K562 (cell line): Measurements from ENCODE around the gene TP63. TPM values are rescaled to one million over a fixed set of nuclear protein-coding genes. Genes with fewer than 3 reads are reported as not detected.

Experiments used
- ATAC-seq: fragments of 200-7000 bp; cut with Tn5 transposase; 3 replicates; pipeline ENCODE4 v1.9.1; 2020; ENCODE audit warnings: moderate library complexity
- BruUV-seq: library from RNA; stranded (reverse); fragments of 400-500 nt; replicated peaks from 2 replicates; lab custom pipeline; 2021; lab: Mats Ljungman, UMichigan
- CTCF ChIA-PET: fragments of 300-600 bp; formaldehyde crosslinking; extraction: SDS; loops from one replicate; lab custom pipeline; 2021; ENCODE audit warnings: low intra/inter-chr PET ratio; lab: Yijun Ruan, JAX
- POLR2A ChIA-PET: fragments of 300-600, 350-650 bp; sonication (Branson Sonifier 250); formaldehyde crosslinking; extraction: SDS; loops from one replicate; lab custom pipeline; 2021; ENCODE audit warnings: antibody characterized with exemption, inconsistent platforms; lab: Yijun Ruan, JAX
- DNase-seq, 4 experiments: peaks; one replicate each; pipeline versions ENCODE4 v3.0.0 to v3.0.0-alpha.2; 2011 to 2018; ENCODE audit warnings: low spot score in 3 of 4, mixed read lengths in 3 of 4; ENCODE audit errors: extremely low read depth in 1 of 4
- FAIRE-seq: peaks from 2 replicates; lab custom pipeline; 2011; peaks lifted over from hg19 to GRCh38; lab: Jason Lieb, UNC
- H2AFZ ChIP-seq: 2 replicates; pipeline ENCODE4 v1.6.0; 2011; ENCODE audit warnings: low read depth, low read length, control low read depth, inconsistent platforms
- H3K27ac ChIP-seq: fragments of 200-600 bp; 3 replicates; pipeline ENCODE4 v1.8.0; 2011; ENCODE audit warnings: low read depth, mild to moderate bottlenecking, control low read depth, inconsistent platforms, low read length, moderate library complexity, mixed read lengths; ENCODE audit errors: extremely low read depth
- H3K27me3 ChIP-seq, 2 experiments: fragments of 300-600 bp in 1 of 2; 2 replicates in 1 of 2; 3 replicates in 1 of 2; pipeline versions ENCODE4 v1.6.0 to v1.8.0; 2011; ENCODE audit warnings: inconsistent platforms in 2 of 2, low read length in 2 of 2, mild to moderate bottlenecking in 1 of 2, mixed read lengths in 1 of 2, moderate library complexity in 1 of 2; ENCODE audit not compliant: control insufficient read depth in 2 of 2, insufficient read depth in 2 of 2
- H3K36me3 ChIP-seq: fragments of 300-600 bp; 3 replicates; pipeline ENCODE4 v1.8.0; 2011; ENCODE audit warnings: mild to moderate bottlenecking, low read length, inconsistent platforms; ENCODE audit not compliant: control insufficient read depth, insufficient read depth
- H3K4me1 ChIP-seq, 2 experiments: fragments of 200-600 bp in 1 of 2; replicated peaks in 1 of 2; 2 replicates in 1 of 2; 3 replicates in 1 of 2; pipeline versions ENCODE4 v1.5.1 to v1.8.0; 2011; ENCODE audit warnings: inconsistent platforms in 2 of 2, low read length in 2 of 2, mild to moderate bottlenecking in 1 of 2, mixed read lengths in 1 of 2, moderate library complexity in 1 of 2; ENCODE audit not compliant: control insufficient read depth in 2 of 2, insufficient read depth in 2 of 2
- H3K4me2 ChIP-seq: 2 replicates; pipeline ENCODE4 v1.6.1; 2011; ENCODE audit warnings: low read length, control low read depth, inconsistent platforms, mixed read lengths; ENCODE audit not compliant: insufficient read depth
- H3K4me3 ChIP-seq: fragments of 200-600 bp; sonication (generic), shearing (Covaris generic); 2 replicates; pipeline ENCODE4 v1.5.1; 2016; ENCODE audit warnings: control low read depth, inconsistent platforms
- H3K79me2 ChIP-seq: fragments of 200-600 bp; 3 replicates; pipeline ENCODE4 v1.8.0; 2011; ENCODE audit warnings: low read length, inconsistent platforms; ENCODE audit not compliant: control insufficient read depth, insufficient read depth
- H3K9ac ChIP-seq, 2 experiments: 2 replicates each; pipeline versions ENCODE4 v1.6.0 to v1.6.1; 2011; ENCODE audit warnings: low read depth in 2 of 2, low read length in 2 of 2, control low read depth in 1 of 2, inconsistent platforms in 1 of 2, mild to moderate bottlenecking in 1 of 2, mixed read lengths in 1 of 2; ENCODE audit not compliant: insufficient read depth in 1 of 2
- H3K9me1 ChIP-seq: one replicate; pipeline ENCODE4 v1.6.0; 2011; ENCODE audit warnings: inconsistent platforms, mild to moderate bottlenecking, low read length, moderate library complexity; ENCODE audit not compliant: control insufficient read depth, insufficient read depth
- H3K9me3 ChIP-seq: replicated peaks from 2 replicates; pipeline ENCODE4 v1.5.1; 2011; ENCODE audit warnings: low read depth, low read length, inconsistent platforms; ENCODE audit not compliant: control insufficient read depth, insufficient read depth
- H4K20me1 ChIP-seq: replicated peaks from 2 replicates; pipeline ENCODE4 v1.6.1; 2011; ENCODE audit warnings: low read length, inconsistent platforms, mixed read lengths; ENCODE audit not compliant: control insufficient read depth, insufficient read depth
- CREB1 ChIP-seq, 2 experiments: sonication (generic) in 1 of 2; formaldehyde crosslinking in 1 of 2; IDR thresholded peaks; 2 replicates each; pipeline versions ENCODE4 v1.6.1 to v1.8.0; 2012 to 2022; ENCODE audit warnings: inconsistent platforms in 1 of 2, mild to moderate bottlenecking in 1 of 2, missing genetic modification reagents in 1 of 2, moderate library complexity in 1 of 2
- FOXJ3 ChIP-seq: sonication (generic); formaldehyde crosslinking; IDR thresholded peaks from 2 replicates; pipeline ENCODE4 v1.4.0; 2020; ENCODE audit warnings: mild to moderate bottlenecking, missing genetic modification reagents
- HDAC2 ChIP-seq: fragments of 450-650 bp; IDR thresholded peaks from 2 replicates; pipeline ENCODE4 v1.6.1; 2016; ENCODE audit warnings: mild to moderate bottlenecking
- HDAC3 ChIP-seq: fragments of 450-650 bp; IDR thresholded peaks from 2 replicates; pipeline ENCODE4 v1.6.1; 2018; ENCODE audit warnings: borderline replicate concordance, mild to moderate bottlenecking, moderate library complexity; ENCODE audit not compliant: partially characterized antibody
- KHSRP ChIP-seq: fragments of 450-650 bp; IDR thresholded peaks from 2 replicates; pipeline ENCODE4 v1.6.1; 2017
- MYC ChIP-seq, 2 experiments: fragments of 250-450 bp in 1 of 2; sonication (Bioruptor Pico) in 1 of 2; IDR thresholded peaks; 2 replicates each; pipeline versions ENCODE4 v1.5.1 to v1.6.1; 2012 to 2021; ENCODE audit warnings: low read depth in 2 of 2, borderline replicate concordance in 1 of 2, improper control_type of control experiment in 1 of 2, low read length in 1 of 2, mild to moderate bottlenecking in 1 of 2, moderate library complexity in 1 of 2
- PHF20 ChIP-seq: fragments of 450-650 bp; IDR thresholded peaks from 2 replicates; pipeline ENCODE4 v1.6.1; 2018; ENCODE audit not compliant: partially characterized antibody
- SMAD1 ChIP-seq: fragments of 150-350 bp; IDR thresholded peaks from 2 replicates; pipeline ENCODE4 v1.6.1; 2014; ENCODE audit warnings: low read length, low read depth; ENCODE audit not compliant: partially characterized antibody
- ZC3H11A ChIP-seq: IDR thresholded peaks from 2 replicates; pipeline ENCODE4 v1.6.1; 2012; ENCODE audit warnings: low read depth, low read length, improper control_type of control experiment
- ZC3H4 ChIP-seq: sonication (generic); formaldehyde crosslinking; IDR thresholded peaks from 2 replicates; pipeline ENCODE4 v1.9.0; 2021; ENCODE audit warnings: missing genetic modification reagents, borderline replicate concordance
- ZFP91 ChIP-seq: sonication (generic); formaldehyde crosslinking; IDR thresholded peaks from 2 replicates; pipeline ENCODE4 v1.8.0; 2022; ENCODE audit warnings: mild to moderate bottlenecking, missing genetic modification reagents
- ZKSCAN8 ChIP-seq: fragments of 200-800 bp; sonication (Bioruptor generic); IDR thresholded peaks from 2 replicates; pipeline ENCODE4 v1.6.1; 2016; ENCODE audit warnings: missing genetic modification characterization, missing compliant biosample characterization
- ZNF589 ChIP-seq: fragments of 200-800 bp; sonication (Bioruptor generic); IDR thresholded peaks from 2 replicates; pipeline ENCODE4 v1.6.1; 2016; ENCODE audit warnings: low read depth, missing genetic modification characterization, missing compliant biosample characterization
- WGBS: fragments of 100-300 bp; shearing (Covaris generic); methylation state at CpG from one replicate; pipeline ENCODE4 v1.1.6; 2016; ENCODE audit warnings: low coverage, mixed read lengths; ENCODE audit not compliant: insufficient coverage; ENCODE audit errors: missing lambda C conversion rate; 5-methylcytosine and 5-hydroxymethylcytosine counted together
- in situ Hi-C: fragments of 300-500 bp; cut with MboI; formaldehyde crosslinking; loops from 4 replicates; pipeline ENCODE4 v1.15.0; 2018; ENCODE audit warnings: inconsistent platforms, mixed read lengths
- intact Hi-C: fragments of 100-400 bp; cut with micrococcal nuclease; formaldehyde crosslinking; loops from 2 replicates; pipeline ENCODE4 v1.14.2; 2022
- polyA plus RNA-seq, 8 experiments: library from polyadenylated mRNA; depleted of rRNA in 4 of 8; stranded (reverse) in 5 of 8; unstranded in 3 of 8; fragments of >200 nt; fragmentation: Nextera tagmentation in 2 of 8; fragmentation: Illumina TruSeq in 1 of 8; extraction: Ambion mirVana in 2 of 8; extraction: Trizol in 1 of 8; gene quantifications; 2 replicates each; pipeline versions ENCODE4 v1.2.1 to v1.2.3, GENCODE V29; 2011 to 2014; ENCODE audit warnings: inconsistent platforms in 1 of 8, missing spikeins in 1 of 8
- total RNA-seq, 7 experiments: library from RNA; depleted of rRNA in 6 of 7; stranded (reverse); fragments of >200 nt in 6 of 7; fragmentation: Illumina TruSeq in 2 of 7; extraction: Trizol in 2 of 7; gene quantifications; 2 replicates each; pipeline versions ENCODE4 v1.2.1 to v1.2.3, GENCODE V29; 2011 to 2021; ENCODE audit warnings: low replicate concordance in 1 of 7
- TF ChIP-seq, protein P1 (sequence below): fragments of 250-450 bp; sonication (Bioruptor Pico); IDR thresholded peaks from 2 replicates; pipeline ENCODE4 v1.9.0; 2021; ENCODE audit warnings: mild to moderate bottlenecking, inconsistent platforms
- TF ChIP-seq, protein P2 (sequence below): IDR thresholded peaks from 2 replicates; pipeline ENCODE4 v1.6.1; 2012; ENCODE audit warnings: low read depth, low read length, improper control_type of control experiment, borderline replicate concordance

The TP63 gene
- total and polyA plus RNA-seq, 9 of the 15 experiments (the other 6 are each of a cell fraction or from before 2014, with no cell fraction given), result 0.32 to 1.4 (median 0.50) TPM

GRCh38 chr3:189597918-189598317 is 33.3 kb upstream of the TP63 start (continued):
- TF ChIP-seq, protein P1, sequence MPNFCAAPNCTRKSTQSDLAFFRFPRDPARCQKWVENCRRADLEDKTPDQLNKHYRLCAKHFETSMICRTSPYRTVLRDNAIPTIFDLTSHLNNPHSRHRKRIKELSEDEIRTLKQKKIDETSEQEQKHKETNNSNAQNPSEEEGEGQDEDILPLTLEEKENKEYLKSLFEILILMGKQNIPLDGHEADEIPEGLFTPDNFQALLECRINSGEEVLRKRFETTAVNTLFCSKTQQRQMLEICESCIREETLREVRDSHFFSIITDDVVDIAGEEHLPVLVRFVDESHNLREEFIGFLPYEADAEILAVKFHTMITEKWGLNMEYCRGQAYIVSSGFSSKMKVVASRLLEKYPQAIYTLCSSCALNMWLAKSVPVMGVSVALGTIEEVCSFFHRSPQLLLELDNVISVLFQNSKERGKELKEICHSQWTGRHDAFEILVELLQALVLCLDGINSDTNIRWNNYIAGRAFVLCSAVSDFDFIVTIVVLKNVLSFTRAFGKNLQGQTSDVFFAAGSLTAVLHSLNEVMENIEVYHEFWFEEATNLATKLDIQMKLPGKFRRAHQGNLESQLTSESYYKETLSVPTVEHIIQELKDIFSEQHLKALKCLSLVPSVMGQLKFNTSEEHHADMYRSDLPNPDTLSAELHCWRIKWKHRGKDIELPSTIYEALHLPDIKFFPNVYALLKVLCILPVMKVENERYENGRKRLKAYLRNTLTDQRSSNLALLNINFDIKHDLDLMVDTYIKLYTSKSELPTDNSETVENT (CRISPR knock-in tag), result no peak
- no peak for TF ChIP-seq FOXJ3 (CRISPR knock-in tag)
- TF ChIP-seq KHSRP, result no peak
- TF ChIP-seq ZKSCAN8 (CRISPR knock-in tag), result no peak

GRCh38 chr3:189598530-189599225 is 32.5 kb upstream of the TP63 start:
- no peak; the same call in 2 of the 3 replicates for ATAC-seq
- no peak for TF ChIP-seq SMAD1
- no peak for TF ChIP-seq ZC3H4 (CRISPR knock-in tag)
- TF ChIP-seq HDAC3, result no peak
- TF ChIP-seq ZFP91 (CRISPR knock-in tag), result no peak
- TF ChIP-seq ZC3H11A, result no peak
- no peak for TF ChIP-seq ZNF589 (CRISPR knock-in tag)
- no peak for TF ChIP-seq PHF20
- TF ChIP-seq HDAC2, result no peak
- TF ChIP-seq MYC (IDR thresholded peaks at IDR 0.05; ENCODE audit: low read depth, low read length), result no peak
- TF ChIP-seq MYC (CRISPR knock-in tag; IDR thresholded peaks at IDR 0.05; ENCODE audit: borderline replicate concordance, low read depth), result no peak
- TF ChIP-seq, protein P2, sequence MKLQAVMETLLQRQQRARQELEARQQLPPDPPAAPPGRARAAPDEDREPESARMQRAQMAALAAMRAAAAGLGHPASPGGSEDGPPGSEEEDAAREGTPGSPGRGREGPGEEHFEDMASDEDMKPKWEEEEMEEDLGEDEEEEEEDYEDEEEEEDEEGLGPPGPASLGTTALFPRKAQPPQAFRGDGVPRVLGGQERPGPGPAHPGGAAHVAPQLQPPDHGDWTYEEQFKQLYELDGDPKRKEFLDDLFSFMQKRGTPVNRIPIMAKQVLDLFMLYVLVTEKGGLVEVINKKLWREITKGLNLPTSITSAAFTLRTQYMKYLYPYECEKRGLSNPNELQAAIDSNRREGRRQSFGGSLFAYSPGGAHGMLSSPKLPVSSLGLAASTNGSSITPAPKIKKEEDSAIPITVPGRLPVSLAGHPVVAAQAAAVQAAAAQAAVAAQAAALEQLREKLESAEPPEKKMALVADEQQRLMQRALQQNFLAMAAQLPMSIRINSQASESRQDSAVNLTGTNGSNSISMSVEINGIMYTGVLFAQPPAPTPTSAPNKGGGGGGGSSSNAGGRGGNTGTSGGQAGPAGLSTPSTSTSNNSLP, result no peak
- no peak for TF ChIP-seq CREB1 (IDR thresholded peaks at IDR 0.05)
- no peak for TF ChIP-seq CREB1 (CRISPR knock-in tag; IDR thresholded peaks at IDR 0.05)
- intact Hi-C loops (no loop called here), in situ Hi-C loops (no loop called here)
- H3K27me3 ChIP-seq, result no peaks in the 10 kb centered on the region
- H3K9me3 ChIP-seq, result no peaks in the 10 kb centered on the region
- H3K9ac ChIP-seq, result no peak overlapping the region
- H3K9me1 ChIP-seq, result no peaks in the 10 kb centered on the region
- no TSS peak for BruUV-seq
- H2AFZ ChIP-seq, result no peak overlapping the region
- WGBS, result 3% methylated on average over 6 of the region's 6 CpGs
- no peak overlapping the region for H3K27ac ChIP-seq
- no peaks in the 10 kb centered on the region for H3K79me2 ChIP-seq
- FAIRE-seq, result no peak
- POLR2A ChIA-PET, result no interaction called here
- H4K20me1 ChIP-seq, result no peaks in the 10 kb centered on the region
- DNase-seq, result no peak
- no peak overlapping the region for H3K4me3 ChIP-seq
- CTCF ChIA-PET, result no interaction called here
- no peak overlapping the region for H3K4me2 ChIP-seq
- H3K4me1 ChIP-seq, result no peaks in the 10 kb centered on the region
- H3K36me3 ChIP-seq, result no peaks in the 10 kb centered on the region
